Lung (tissue), 12 donors: ENCODE measurements around the gene TMEM106C. TPM values are rescaled to one million over a fixed set of nuclear protein-coding genes. Genes with fewer than 3 reads are reported as not detected.

Experiments
- ATAC-seq: fragments of 200-7000 bp; cut with Tn5 transposase; one replicate; pipeline ENCODE4 v1.9.1; 2020; ENCODE audit warnings: moderate number of reproducible peaks; ENCODE audit not compliant: insufficient read depth, low FRiP score
- DNase-seq, 3 donors: peaks; one replicate each; pipeline ENCODE4 v3.0.0-alpha.2; 2013 to 2017
- H3K27ac ChIP-seq, 2 donors: one replicate each; pipeline ENCODE4 v1.5.1; 2013; ENCODE audit warnings: mild to moderate bottlenecking in 2 of 2, moderate library complexity in 2 of 2, control low read depth in 1 of 2, inconsistent platforms in 1 of 2, low read depth in 1 of 2, low read length in 1 of 2
- H3K27me3 ChIP-seq, 3 donors: one replicate each; pipeline ENCODE4 v1.5.1; 2013; ENCODE audit warnings: low read length in 2 of 3; ENCODE audit not compliant: control insufficient read depth in 3 of 3, insufficient read depth in 3 of 3
- H3K36me3 ChIP-seq, 4 donors: one replicate each; pipeline ENCODE4 v1.5.1; 2013; ENCODE audit warnings: low read length in 4 of 4, mild to moderate bottlenecking in 1 of 4, moderate library complexity in 1 of 4; ENCODE audit not compliant: control insufficient read depth in 4 of 4, insufficient read depth in 4 of 4
- H3K4me1 ChIP-seq, 5 donors: one replicate each; pipeline ENCODE4 v1.5.1; 2013; ENCODE audit warnings: low read length in 5 of 5, mild to moderate bottlenecking in 2 of 5, moderate library complexity in 1 of 5; ENCODE audit not compliant: control insufficient read depth in 5 of 5, insufficient read depth in 5 of 5
- H3K4me3 ChIP-seq: one replicate; pipeline ENCODE4 v1.5.1; 2013; ENCODE audit warnings: mild to moderate bottlenecking, control low read depth, moderate library complexity
- H3K9ac ChIP-seq, 2 donors: one replicate each; pipeline ENCODE4 v1.5.1; 2013; ENCODE audit warnings: low read length in 2 of 2, control low read depth in 1 of 2; ENCODE audit not compliant: insufficient read depth in 1 of 2
- H3K9me3 ChIP-seq, 4 donors: one replicate each; pipeline ENCODE4 v1.5.1; 2013; ENCODE audit warnings: low read length in 3 of 4, mild to moderate bottlenecking in 1 of 4, moderate library complexity in 1 of 4; ENCODE audit not compliant: control insufficient read depth in 4 of 4, insufficient read depth in 3 of 4
- CTCF ChIP-seq: IDR thresholded peaks from 2 replicates; pipeline ENCODE4 v1.5.1; 2012; ENCODE audit warnings: mild to moderate bottlenecking; ENCODE audit errors: control extremely low read depth, extremely low read depth
- WGBS, 2 donors: extraction: QIAGEN DNeasy Blood & Tissue Kit; methylation state at CpG; one replicate each; pipeline ENCODE4 v1.1.7; 2013; 5-methylcytosine and 5-hydroxymethylcytosine counted together
- polyA plus RNA-seq, 2 donors: library from polyadenylated mRNA; stranded (reverse); fragments of 200-250 nt; gene quantifications; one replicate each; pipeline ENCODE4 v1.2.1, GENCODE V29; 2013
- total RNA-seq, 2 donors: library from RNA; depleted of rRNA in 1 of 2; stranded (reverse); fragments of >200 nt in 1 of 2; gene quantifications; one replicate each; pipeline ENCODE4 v1.2.1, GENCODE V29; 2014 to 2021
- donor health status: control.
- donor health status: control.
- donor health status: Bipolar disorder and iron deficiency.
- donor health status: healthy.
- donor health status: DM: yes; HTN: yes; CAD: no.

The TMEM106C gene
- total and polyA plus RNA-seq, 4 donors: 29.3 to 53.0 (median 34.1) TPM

- TF ChIP-seq CTCF: no peak
- ATAC-seq (no peak), DNase-seq (no peak)
- no peak overlapping the region for H3K4me3 ChIP-seq
- H3K27me3 ChIP-seq: no peaks in the 10 kb centered on the region
- no peaks in the 10 kb centered on the region for H3K9me3 ChIP-seq
- 78 to 83% methylated on average over 12 to 17 of the region's 17 CpGs for WGBS, 2 donors
- peaks cover 0 to 10% (median 0%) of the 10 kb centered on the region in 5 donors for H3K4me1 ChIP-seq
- H3K27ac ChIP-seq: no peak overlapping the region
- no peak overlapping the region for H3K9ac ChIP-seq
- no peaks in the 10 kb centered on the region for H3K36me3 ChIP-seq
Measured at GRCh38 chr12:47980779-47981495, 17.5 kb downstream of the TMEM106C start.

DNA sequence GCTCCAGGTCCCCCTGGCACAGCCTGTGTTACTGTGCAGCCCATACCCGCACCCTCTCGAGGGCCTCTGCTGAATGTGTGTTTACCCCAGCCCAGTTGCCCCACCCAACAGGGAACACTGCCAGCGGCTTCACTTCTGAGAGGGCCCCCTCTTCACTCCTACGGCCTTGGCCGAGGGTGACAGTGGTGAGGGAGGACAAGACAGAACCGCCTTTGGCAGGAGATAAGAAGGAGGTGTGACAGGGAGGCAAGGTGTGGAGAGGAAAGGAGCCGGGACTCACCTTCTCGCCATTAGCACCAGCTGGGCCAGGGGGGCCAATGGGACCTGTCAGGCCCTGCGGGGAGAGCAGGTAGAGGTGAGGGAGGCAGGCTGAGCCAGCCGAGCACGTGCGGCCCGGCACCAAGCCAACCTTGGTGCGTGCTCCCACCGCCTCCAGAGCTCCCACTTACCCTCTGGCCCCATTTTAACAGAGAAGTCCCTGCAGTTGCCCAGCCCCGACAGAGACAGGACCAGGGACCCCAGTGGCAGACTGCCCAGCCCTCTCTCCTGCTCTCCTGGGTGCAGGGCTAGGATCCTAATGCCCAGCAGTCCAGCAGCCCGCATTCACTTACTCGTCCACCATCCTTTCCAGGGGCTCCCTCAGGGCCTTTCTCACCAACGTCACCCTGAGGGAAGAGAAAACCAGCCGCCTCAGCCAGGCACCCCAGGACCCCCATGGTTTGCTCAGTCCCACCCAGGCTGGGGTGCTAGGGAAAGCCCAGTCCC is 18.3 kb downstream of the TMEM106C start:
- ATAC-seq (no peak), DNase-seq (peak in 1 of 3 donors; percentile 56)
- Histone ChIP-seq H3K9ac (no peak overlapping the region), H3K27me3 (no peaks in the 10 kb centered on the region), H3K4me1 (peaks cover 0 to 10% (median 0%) of the 10 kb centered on the region in 5 donors), H3K36me3 (no peaks in the 10 kb centered on the region), H3K27ac (no peak overlapping the region), H3K4me3 (no peak overlapping the region), H3K9me3 (no peaks in the 10 kb centered on the region)
- no peak for TF ChIP-seq CTCF
- 63 to 75% methylated on average over 20 of the region's 20 CpGs for WGBS, 2 donors

DNA sequence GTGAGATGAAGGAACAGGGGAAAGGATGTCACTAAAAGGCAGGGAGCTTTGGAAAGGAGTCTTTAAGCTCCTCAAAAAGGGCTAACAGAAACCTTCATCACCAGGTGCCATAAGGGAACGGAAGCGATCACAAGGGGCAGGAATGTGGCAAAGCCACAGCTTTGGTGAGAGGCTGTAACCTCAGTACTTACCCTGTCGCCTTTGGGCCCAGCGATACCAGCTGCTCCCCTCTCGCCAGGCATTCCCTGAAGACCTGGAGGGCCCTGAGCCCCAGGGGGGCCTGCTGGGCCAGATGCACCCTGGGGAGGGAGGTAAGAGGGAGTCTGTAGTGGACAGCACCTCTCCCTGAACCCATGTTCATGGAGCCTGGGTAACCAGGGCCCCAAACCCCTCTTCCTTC is 18.9 kb downstream of the TMEM106C start:
- Histone ChIP-seq H3K9ac (no peak overlapping the region), H3K27ac (no peak overlapping the region), H3K36me3 (no peaks in the 10 kb centered on the region), H3K27me3 (no peaks in the 10 kb centered on the region), H3K9me3 (peaks cover 0 to 1% (median 0%) of the 10 kb centered on the region in 4 donors), H3K4me1 (peaks cover 0 to 10% (median 0%) of the 10 kb centered on the region in 5 donors), H3K4me3 (no peak overlapping the region)
- TF ChIP-seq CTCF: no peak
- ATAC-seq: no peak
- WGBS, 2 donors: 74 to 76% methylated on average over 5 of the region's 5 CpGs
- DNase-seq: no peak
